Activated naive CD8-positive, alpha-beta T cell treated with anti-CD3 and anti-CD28 coated beads for 36 hours (primary cell): ENCODE results near the gene PTP4A1. TPM values are rescaled to one million over a fixed set of nuclear protein-coding genes. Genes with fewer than 3 reads are reported as not detected.

Source experiments
- DNase-seq: peaks from one replicate; pipeline ENCODE4 v3.0.0; 2021
- H3K27ac Mint-ChIP-seq: one replicate; pipeline ENCODE4 v1.8.0; 2022; ENCODE audit warnings: mild to moderate bottlenecking, moderate library complexity, mixed read lengths
- H3K27me3 Mint-ChIP-seq: one replicate; pipeline ENCODE4 v1.8.0; 2022; ENCODE audit warnings: mild to moderate bottlenecking, mixed read lengths
- H3K36me3 Mint-ChIP-seq: one replicate; pipeline ENCODE4 v1.8.0; 2021; ENCODE audit warnings: mild to moderate bottlenecking, mixed read lengths
- H3K4me1 Mint-ChIP-seq: one replicate; pipeline ENCODE4 v1.8.0; 2021; ENCODE audit warnings: mixed read lengths
- H3K4me3 Mint-ChIP-seq: one replicate; pipeline ENCODE4 v1.8.0; 2022; ENCODE audit warnings: mild to moderate bottlenecking, moderate library complexity, mixed read lengths
- H3K9me3 Mint-ChIP-seq: one replicate; pipeline ENCODE4 v1.8.0; 2022; ENCODE audit warnings: mixed read lengths
- total RNA-seq, 2 experiments: library from RNA; stranded (reverse); gene quantifications; one replicate each; pipeline ENCODE4 v1.2.3, GENCODE V29; 2021

Gene PTP4A1
- total RNA-seq, 2 experiments from 2014 or later: 79.6 to 82.0 TPM

DNA sequence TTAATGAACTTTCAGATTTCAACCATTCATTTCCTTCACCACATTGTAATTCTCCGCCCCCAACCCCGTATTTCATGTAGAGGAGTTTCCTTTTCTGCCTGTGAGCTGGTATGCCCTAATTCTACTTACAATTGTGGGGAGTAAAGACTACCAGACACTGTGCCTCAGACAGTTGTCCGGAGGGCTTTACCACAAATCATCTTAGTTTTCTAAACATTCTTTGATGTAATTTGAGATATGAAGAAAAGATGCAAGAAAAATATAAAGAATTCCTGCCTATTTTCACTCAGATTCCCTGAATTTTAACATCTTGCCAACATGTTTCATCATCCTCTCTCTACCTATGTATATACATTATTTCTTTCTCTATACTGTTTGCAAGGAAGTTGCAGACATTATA lies 28.3 kb upstream of the PTP4A1 start:
- H3K9me3 Mint-ChIP-seq: peaks cover 1% of the 10 kb centered on the region
- H3K27ac Mint-ChIP-seq: no peak overlapping the region
- H3K4me3 Mint-ChIP-seq: no peak overlapping the region
- DNase-seq: no peak
- peaks cover 50% of the 10 kb centered on the region for H3K27me3 Mint-ChIP-seq
- H3K4me1 Mint-ChIP-seq: no peaks in the 10 kb centered on the region
- no peaks in the 10 kb centered on the region for H3K36me3 Mint-ChIP-seq

DNA sequence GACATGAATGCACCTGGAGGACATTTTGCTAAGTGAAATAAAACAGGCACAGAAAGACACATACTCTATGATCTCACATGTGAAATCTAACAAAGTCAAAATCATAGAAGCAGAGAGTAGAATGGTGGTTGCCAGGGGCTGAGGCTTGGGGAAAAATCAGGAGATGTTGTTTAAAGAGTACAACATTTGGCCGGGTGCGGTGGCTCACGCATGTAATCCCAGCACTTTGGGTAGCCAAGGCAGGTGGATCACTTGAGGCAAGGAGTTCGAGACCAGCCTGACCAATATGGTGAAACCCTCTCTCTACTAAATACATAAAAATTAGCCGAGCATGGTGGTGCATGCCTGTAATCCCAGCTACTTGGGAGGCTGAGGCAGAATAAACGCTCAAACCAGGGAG lies 26.0 kb upstream of the PTP4A1 start:
- H3K27me3 Mint-ChIP-seq: peaks cover 31% of the 10 kb centered on the region
- DNase-seq: no peak
- no peaks in the 10 kb centered on the region for H3K9me3 Mint-ChIP-seq
- H3K4me3 Mint-ChIP-seq: no peak overlapping the region
- H3K36me3 Mint-ChIP-seq: no peaks in the 10 kb centered on the region
- no peaks in the 10 kb centered on the region for H3K4me1 Mint-ChIP-seq
- no peak overlapping the region for H3K27ac Mint-ChIP-seq

DNA sequence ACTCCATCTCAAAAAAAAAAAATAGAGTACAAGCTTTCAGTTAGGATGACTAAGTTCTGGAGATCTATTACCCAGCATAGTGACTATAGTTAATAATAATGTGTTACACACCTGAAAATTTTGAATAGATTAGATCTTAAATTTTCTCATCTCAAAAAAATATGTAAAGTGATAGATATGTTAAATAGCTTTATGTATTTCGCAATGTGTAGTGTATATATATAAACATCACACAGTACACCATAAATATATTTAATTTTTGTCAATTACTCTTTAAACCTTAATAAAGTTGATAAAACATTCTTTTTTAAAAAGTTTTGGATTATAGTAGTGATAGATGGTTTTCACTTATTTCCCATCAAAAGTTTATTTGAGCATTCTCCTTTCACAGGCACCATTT lies 25.6 kb upstream of the PTP4A1 start:
- peaks cover 31% of the 10 kb centered on the region for H3K27me3 Mint-ChIP-seq
- no peak for DNase-seq
- no peaks in the 10 kb centered on the region for H3K4me1 Mint-ChIP-seq
- H3K27ac Mint-ChIP-seq: no peak overlapping the region
- H3K36me3 Mint-ChIP-seq: no peaks in the 10 kb centered on the region
- H3K4me3 Mint-ChIP-seq: no peak overlapping the region
- no peaks in the 10 kb centered on the region for H3K9me3 Mint-ChIP-seq

DNA sequence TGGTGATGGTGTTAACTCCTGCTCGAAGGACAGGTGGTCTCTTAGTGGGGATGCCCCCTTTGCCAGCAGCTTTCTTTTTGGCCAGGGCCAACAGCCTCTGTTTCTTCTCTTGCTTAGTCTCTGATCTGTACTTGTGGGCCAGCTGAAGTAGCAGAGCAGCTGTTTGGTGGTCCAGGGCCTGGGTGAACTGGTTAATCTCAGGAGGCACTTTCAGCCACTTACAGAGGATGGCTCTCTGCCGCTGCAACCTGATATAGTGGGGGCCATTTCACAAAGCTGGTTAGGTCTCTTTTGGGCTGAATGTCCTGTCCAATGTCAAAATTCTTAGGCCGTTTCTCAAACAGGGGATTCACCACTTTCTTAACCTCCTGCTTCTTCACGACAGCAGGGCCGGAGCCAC lies 23.2 kb upstream of the PTP4A1 start:
- Mint-ChIP-seq H3K36me3 (no peaks in the 10 kb centered on the region), H3K4me3 (no peak overlapping the region), H3K27me3 (peaks cover 19% of the 10 kb centered on the region), H3K9me3 (no peaks in the 10 kb centered on the region), H3K27ac (no peak overlapping the region), H3K4me1 (no peaks in the 10 kb centered on the region)
- no peak for DNase-seq

DNA sequence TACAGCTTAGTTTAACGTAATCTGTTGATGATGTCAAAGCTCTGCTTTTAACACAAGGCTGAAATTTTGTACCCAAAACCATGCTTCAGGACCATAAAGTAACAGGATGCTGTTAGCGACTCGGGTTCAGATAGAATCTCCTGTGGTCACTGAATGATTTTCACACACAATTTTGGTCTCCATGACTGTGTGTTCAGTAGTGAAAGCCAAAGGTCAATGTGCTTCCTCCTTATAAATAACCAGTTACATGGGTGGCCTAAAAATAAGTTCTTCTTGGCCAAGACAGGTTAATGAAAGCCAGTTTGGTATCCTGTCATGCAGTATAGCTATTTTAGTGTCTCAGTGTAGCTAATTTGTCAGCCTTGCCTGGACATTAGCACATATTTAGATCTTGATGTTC lies 19.1 kb upstream of the PTP4A1 start:
- no peak overlapping the region for H3K4me3 Mint-ChIP-seq
- no peaks in the 10 kb centered on the region for H3K36me3 Mint-ChIP-seq
- H3K27me3 Mint-ChIP-seq: peaks cover 3% of the 10 kb centered on the region
- H3K4me1 Mint-ChIP-seq: no peaks in the 10 kb centered on the region
- H3K9me3 Mint-ChIP-seq: no peaks in the 10 kb centered on the region
- DNase-seq: no peak
- no peak overlapping the region for H3K27ac Mint-ChIP-seq

DNA sequence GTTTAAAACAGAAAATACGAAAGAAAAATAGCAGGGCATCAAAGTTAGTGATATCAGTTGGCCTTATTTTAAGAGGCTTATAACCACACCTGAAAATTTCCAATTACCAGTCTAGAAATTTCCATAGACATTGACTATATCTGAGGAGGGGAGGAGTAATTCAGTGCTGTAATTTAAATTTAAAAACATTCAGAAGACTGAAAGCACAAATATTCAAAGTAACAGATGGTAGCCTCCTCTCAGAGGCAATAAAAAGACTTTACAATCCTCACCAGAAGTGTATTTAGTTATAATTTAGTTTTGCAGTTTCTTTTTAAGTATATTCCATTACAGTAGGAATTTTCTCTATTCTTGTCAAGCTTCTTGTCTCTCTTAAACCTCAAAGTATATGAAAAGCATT lies 18.4 kb upstream of the PTP4A1 start:
- no peak overlapping the region for H3K27ac Mint-ChIP-seq
- no peaks in the 10 kb centered on the region for H3K36me3 Mint-ChIP-seq
- H3K27me3 Mint-ChIP-seq: peaks cover 3% of the 10 kb centered on the region
- DNase-seq: no peak
- no peak overlapping the region for H3K4me3 Mint-ChIP-seq
- H3K4me1 Mint-ChIP-seq: no peaks in the 10 kb centered on the region
- H3K9me3 Mint-ChIP-seq: no peaks in the 10 kb centered on the region

DNA sequence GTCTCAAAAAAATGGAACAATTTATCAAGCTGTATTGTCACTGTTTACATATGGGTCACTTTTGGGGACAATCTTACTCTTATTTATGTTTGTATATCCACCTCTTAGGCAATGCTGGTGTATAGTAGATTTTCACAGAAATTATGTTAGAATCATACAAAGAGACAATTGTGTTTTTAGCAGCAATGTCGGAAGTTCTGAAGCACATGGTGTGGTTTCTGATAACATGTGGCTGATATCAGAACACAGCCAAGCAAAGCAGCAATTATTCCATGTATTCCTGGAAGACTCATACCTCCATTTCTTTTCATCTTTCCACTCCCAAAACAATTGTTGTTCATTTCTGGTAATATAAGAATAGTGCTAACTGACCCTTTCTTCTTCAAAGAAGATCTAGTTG lies 17.5 kb upstream of the PTP4A1 start:
- H3K9me3 Mint-ChIP-seq: no peaks in the 10 kb centered on the region
- H3K36me3 Mint-ChIP-seq: no peaks in the 10 kb centered on the region
- no peak for DNase-seq
- no peak overlapping the region for H3K27ac Mint-ChIP-seq
- H3K4me1 Mint-ChIP-seq: no peaks in the 10 kb centered on the region
- H3K27me3 Mint-ChIP-seq: peaks cover 3% of the 10 kb centered on the region
- H3K4me3 Mint-ChIP-seq: no peak overlapping the region

DNA sequence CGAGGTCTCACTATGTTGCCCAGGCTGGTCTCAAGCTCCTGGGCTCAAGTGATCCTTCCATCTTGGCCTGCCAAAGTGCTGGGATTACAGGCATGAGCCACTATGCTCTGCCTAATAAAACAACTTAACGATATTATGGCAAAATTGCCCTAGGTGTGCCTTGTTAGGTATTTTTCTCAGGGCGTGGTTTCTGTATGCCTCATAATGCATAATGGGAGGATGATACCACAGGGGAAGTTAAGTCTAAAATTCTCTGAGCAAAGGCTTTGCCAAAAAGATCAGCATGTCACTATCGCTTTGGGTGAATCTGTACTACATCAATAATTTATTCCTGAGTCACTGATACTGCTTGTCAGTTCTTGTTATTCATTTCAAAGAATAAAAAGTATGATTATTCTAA lies 15.9 kb upstream of the PTP4A1 start:
- Mint-ChIP-seq H3K9me3 (no peaks in the 10 kb centered on the region), H3K4me1 (no peaks in the 10 kb centered on the region), H3K36me3 (no peaks in the 10 kb centered on the region), H3K27ac (no peak overlapping the region), H3K4me3 (no peak overlapping the region), H3K27me3 (peaks cover 3% of the 10 kb centered on the region)
- DNase-seq: no peak

DNA sequence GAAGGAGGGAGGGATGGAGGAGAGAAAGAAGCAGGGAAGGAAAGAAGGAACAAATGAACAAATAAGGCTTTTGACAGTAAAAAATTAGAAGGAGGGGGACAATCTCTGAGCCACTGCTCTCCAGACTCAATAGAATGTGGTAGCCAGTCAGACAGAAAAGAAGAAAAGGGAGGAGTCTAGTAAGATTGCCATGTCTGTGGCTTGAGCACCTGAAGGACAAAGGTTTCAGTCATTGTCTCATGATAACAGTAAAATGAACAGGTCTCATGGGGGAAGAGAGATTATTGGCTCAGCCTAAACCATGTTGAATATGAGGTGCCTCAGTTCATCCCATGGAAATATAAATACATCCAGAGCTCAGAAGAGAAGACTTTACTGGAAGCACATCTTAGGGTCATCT lies 14.0 kb upstream of the PTP4A1 start:
- no peak overlapping the region for H3K27ac Mint-ChIP-seq
- H3K9me3 Mint-ChIP-seq: no peaks in the 10 kb centered on the region
- no peak for DNase-seq
- peaks cover 3% of the 10 kb centered on the region for H3K27me3 Mint-ChIP-seq
- no peaks in the 10 kb centered on the region for H3K36me3 Mint-ChIP-seq
- H3K4me1 Mint-ChIP-seq: no peaks in the 10 kb centered on the region
- H3K4me3 Mint-ChIP-seq: no peak overlapping the region

DNA sequence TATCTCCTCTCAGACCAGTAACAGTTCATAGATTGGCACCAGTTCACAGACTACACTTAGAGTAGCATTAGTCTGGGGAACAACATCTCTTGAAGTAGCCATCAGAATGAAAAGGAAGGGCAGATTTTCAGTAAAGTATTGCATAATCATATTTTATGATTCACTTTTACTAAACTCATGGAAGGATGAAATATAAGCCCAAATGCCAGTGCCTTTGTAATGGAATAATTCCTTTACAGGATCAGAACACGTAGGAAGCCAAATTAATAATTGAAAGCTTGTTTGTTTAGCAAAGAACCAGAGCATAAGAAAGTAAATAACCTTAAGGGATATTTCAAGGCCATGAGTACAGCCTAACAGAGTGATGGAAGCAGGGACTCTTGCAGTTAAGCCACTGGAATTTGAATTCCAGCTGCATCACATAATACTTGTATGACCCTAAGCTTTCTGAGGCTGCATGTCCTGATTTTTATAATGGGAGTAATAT lies 11.4 kb upstream of the PTP4A1 start:
- no peak for DNase-seq
- Mint-ChIP-seq H3K27ac (peak overlapping the region; percentile 12), H3K4me3 (no peak overlapping the region), H3K9me3 (no peaks in the 10 kb centered on the region), H3K27me3 (peaks cover 3% of the 10 kb centered on the region), H3K4me1 (no peaks in the 10 kb centered on the region), H3K36me3 (no peaks in the 10 kb centered on the region)

DNA sequence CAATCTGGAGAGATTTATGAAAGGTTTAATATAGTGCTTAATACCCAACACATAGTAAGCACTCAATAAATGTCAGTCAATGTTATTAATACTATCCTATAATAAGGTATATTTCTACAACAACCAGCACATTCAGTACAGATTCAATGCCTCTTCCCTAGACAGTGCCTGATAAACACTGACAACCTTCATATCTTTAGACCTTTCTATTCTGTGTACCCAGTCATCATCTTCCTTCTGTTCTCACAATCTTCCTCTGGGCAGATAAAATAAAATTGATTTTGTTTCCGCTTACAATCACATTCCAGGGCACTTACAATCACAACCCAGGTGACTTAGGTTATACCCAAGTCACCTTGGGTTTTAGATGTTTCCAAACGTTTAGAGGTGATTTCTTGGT lies 11.0 kb upstream of the PTP4A1 start:
- Mint-ChIP-seq H3K4me3 (no peak overlapping the region), H3K36me3 (no peaks in the 10 kb centered on the region), H3K9me3 (no peaks in the 10 kb centered on the region), H3K27ac (no peak overlapping the region), H3K27me3 (peaks cover 3% of the 10 kb centered on the region), H3K4me1 (no peaks in the 10 kb centered on the region)
- DNase-seq: no peak

DNA sequence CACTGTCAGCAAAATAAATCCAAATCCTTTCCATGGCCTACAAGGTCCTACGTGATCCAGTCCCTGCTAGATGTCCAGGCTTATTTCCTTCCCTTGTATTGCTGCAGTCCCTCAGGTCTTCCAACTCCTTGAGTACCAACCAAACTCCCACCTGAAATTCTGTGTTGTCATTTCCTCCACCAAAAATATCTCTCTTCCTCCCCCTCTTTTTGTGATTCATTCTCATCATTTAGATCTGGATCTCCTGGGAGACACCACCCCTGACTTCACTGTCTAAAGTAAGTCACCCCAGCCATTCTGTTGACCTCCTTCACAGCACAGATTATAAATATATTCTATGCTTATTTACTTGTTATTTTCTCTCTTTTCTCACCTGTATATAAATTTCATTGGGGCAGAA lies 9.0 kb upstream of the PTP4A1 start:
- Mint-ChIP-seq H3K27ac (no peak overlapping the region), H3K9me3 (no peaks in the 10 kb centered on the region), H3K4me1 (no peaks in the 10 kb centered on the region), H3K27me3 (no peaks in the 10 kb centered on the region), H3K4me3 (no peak overlapping the region), H3K36me3 (no peaks in the 10 kb centered on the region)
- DNase-seq: no peak

DNA sequence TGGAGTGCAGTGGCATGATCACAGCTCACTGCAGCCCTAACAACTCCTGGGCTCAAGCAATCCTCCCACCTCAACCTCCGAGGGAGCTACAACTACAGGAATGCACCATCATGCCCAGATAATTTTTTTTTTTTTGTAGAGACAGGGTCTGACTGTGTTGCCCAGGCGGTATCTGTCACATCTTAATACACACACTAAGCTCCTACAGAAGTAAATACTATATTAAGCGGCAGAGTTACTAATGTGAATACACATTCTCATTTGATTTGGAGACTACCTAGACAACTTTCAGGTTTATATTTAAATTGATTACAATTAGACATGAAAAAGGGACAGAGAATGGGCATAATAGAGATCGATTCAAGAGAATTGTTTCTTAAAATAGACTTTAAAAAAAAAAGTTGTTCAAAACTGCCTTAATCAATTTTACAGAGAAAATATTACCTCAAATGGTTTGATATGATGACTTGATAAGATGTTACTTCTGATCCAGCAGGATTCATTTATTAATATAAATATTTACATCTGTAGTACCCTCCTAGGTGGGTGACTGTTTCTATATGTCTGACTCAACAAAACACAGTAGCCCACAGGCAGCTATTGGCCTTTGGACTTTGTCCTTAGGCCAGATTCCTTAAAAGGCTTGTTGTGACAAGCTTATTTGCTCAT lies 7.1 kb upstream of the PTP4A1 start:
- no peaks in the 10 kb centered on the region for H3K27me3 Mint-ChIP-seq
- H3K4me3 Mint-ChIP-seq: no peak overlapping the region
- H3K36me3 Mint-ChIP-seq: no peaks in the 10 kb centered on the region
- no peaks in the 10 kb centered on the region for H3K4me1 Mint-ChIP-seq
- DNase-seq: no peak
- no peak overlapping the region for H3K27ac Mint-ChIP-seq
- H3K9me3 Mint-ChIP-seq: no peaks in the 10 kb centered on the region

DNA sequence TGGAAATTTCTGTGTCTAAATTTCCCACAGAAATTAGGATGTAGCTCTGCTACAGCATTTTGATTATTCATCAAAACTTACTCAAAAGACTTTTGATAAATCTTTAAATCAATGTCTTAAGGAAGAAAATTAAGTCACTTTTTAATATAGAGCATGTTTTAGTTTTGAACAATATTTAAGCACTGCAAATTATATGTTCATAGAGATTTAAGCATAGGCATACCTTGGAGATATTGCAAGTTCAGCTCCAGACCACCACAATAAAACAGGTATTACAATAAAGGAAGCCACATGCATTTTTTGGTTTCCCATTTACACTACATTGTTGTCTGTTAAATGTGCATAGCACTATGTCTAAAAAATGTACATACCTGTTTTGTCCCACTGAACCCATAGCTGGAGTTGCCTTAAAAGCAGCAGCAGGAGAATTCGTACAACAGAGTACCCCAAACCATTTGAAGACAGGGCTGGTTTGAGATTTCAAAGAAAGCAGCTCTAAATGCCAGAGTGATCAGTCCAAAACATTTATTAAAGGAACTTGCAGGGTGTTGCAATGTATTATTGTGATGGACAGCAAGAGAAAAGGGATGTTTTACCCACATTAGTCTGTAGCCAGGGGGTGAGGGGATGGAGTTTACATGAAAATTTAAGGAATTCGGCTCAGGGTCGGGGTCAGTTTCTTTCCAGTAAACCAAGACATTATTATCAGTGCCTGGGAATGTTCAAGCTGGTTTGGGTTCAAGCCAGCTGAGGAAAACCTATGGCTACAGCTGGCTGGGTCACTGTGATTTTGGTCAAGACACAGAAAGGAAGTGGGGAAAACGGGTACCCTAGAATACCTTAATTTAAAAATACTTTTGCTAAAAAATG lies 6.3 kb upstream of the PTP4A1 start:
- Mint-ChIP-seq H3K27ac (no peak overlapping the region), H3K4me1 (peaks cover 2% of the 10 kb centered on the region), H3K4me3 (no peak overlapping the region), H3K9me3 (no peaks in the 10 kb centered on the region), H3K36me3 (no peaks in the 10 kb centered on the region), H3K27me3 (no peaks in the 10 kb centered on the region)
- DNase-seq: no peak

DNA sequence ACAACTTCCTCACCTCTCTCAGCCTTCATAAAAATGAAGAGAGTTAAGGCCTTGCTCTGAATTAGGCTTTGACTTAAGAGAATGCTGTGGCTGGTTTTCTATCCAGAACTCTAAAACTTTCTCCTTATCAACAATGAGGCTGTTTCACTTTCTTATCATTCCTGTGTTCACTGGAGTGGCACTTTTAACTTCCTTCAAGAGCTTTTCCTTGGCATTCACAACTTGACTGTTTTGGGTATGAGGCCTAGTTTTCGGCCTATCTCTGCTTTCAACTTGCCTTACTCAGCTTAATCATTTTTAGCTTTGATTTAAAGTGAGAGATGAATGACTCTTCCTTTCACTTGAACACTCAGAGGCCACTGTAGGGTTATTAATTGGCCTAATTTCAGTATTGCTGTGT lies 4.3 kb upstream of the PTP4A1 start:
- H3K27me3 Mint-ChIP-seq: no peaks in the 10 kb centered on the region
- H3K27ac Mint-ChIP-seq: no peak overlapping the region
- H3K9me3 Mint-ChIP-seq: no peaks in the 10 kb centered on the region
- peaks cover 10% of the 10 kb centered on the region for H3K4me1 Mint-ChIP-seq
- H3K4me3 Mint-ChIP-seq: no peak overlapping the region
- no peak for DNase-seq
- no peaks in the 10 kb centered on the region for H3K36me3 Mint-ChIP-seq
